Measurements from ENCODE around the gene PLAC1.

- TF ChIP-seq, protein P1, sequence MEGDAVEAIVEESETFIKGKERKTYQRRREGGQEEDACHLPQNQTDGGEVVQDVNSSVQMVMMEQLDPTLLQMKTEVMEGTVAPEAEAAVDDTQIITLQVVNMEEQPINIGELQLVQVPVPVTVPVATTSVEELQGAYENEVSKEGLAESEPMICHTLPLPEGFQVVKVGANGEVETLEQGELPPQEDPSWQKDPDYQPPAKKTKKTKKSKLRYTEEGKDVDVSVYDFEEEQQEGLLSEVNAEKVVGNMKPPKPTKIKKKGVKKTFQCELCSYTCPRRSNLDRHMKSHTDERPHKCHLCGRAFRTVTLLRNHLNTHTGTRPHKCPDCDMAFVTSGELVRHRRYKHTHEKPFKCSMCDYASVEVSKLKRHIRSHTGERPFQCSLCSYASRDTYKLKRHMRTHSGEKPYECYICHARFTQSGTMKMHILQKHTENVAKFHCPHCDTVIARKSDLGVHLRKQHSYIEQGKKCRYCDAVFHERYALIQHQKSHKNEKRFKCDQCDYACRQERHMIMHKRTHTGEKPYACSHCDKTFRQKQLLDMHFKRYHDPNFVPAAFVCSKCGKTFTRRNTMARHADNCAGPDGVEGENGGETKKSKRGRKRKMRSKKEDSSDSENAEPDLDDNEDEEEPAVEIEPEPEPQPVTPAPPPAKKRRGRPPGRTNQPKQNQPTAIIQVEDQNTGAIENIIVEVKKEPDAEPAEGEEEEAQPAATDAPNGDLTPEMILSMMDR (IDR thresholded peaks at IDR 0.05; ENCODE audit: low read length) = no peak
- TF ChIP-seq EZH2 (IDR thresholded peaks at IDR 0.05; ENCODE audit: borderline replicate concordance, low read length) = no peak
Measured at GRCh38 chrX:134545510-134545909, 112.8 kb downstream of the PLAC1 start.
